Measurements from ENCODE around the gene PANX2. TPM values are rescaled to one million over a fixed set of nuclear protein-coding genes. Genes with fewer than 3 reads are reported as not detected.
"Not testable (repeated sequence)": the region's sequence is repeated elsewhere in the genome, so short reads cannot be mapped to it uniquely, and the experiment has no call there.

Gene PANX2
- total RNA-seq = 0.24 and 0.37 TPM in 2 replicates

DNA sequence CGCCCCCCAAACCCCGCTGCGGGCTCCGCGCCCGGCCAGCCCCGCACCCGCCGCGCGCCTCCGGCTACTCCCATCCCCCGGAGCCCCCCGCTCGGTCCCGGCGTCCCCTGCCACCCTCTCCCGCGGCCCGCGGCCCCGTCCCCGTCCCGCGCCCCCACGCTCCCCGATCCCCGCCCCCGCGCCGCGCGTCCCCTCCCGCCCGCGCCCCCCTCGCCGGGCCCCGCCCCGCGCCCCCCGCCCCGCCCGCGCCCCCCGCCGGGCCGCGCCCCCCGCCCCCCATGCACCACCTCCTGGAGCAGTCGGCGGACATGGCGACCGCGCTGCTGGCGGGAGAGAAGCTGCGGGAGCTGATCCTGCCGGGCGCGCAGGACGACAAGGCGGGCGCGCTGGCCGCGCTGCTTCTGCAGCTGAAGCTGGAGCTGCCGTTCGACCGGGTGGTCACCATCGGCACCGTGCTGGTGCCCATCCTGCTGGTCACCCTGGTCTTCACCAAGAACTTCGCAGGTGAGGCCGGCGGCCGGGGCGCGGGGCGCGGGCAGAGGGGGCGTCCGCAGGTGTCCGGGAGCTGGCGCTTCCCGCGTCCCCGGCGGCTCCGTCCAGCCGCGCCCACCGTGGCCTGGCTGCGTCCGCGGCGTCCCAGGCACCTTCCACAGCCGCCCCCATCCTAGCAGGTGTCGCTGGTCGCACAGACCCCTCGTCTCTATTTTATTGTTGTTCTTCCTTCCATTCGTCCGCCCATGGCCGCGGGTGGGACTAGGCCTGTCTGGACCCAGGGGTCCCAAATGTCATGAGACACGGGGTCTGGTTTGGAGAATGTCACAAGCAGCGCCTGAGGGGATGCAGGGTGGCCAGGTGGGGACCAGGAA lies at the start of gene PANX2:
PANX2 (plus strand) TSS at position 279 of the 866 bp plus-strand sequence; CDS start at position 279, 0 bp downstream.
- intact Hi-C loops (cut with micrococcal nuclease) = no loop called here

GRCh38 chr22:50121202-50121740 lies 49.3 kb upstream of the PANX2 start:
- intact Hi-C loops (cut with micrococcal nuclease) = no loop called here

DNA sequence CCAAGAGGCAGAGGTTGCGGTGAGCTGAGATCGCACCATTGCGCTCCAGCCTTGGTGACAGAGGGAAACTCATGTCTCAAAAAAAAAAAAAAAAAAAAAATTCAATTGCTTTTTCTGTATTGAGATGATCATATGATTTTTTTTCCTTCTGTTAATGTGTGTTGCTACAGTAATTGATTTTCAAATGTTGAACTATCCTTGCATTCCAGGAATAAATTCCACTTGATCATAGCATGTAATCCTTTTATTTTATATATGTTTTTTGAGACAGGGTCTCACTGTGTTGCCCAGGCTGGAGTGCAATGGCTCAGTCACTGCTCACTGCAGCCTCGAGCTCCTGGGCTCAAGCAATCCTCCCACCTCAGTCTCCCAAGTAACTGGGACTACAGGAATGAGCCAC lies 47.4 kb upstream of the PANX2 start:
- intact Hi-C loops (cut with micrococcal nuclease) = no loop called here

DNA sequence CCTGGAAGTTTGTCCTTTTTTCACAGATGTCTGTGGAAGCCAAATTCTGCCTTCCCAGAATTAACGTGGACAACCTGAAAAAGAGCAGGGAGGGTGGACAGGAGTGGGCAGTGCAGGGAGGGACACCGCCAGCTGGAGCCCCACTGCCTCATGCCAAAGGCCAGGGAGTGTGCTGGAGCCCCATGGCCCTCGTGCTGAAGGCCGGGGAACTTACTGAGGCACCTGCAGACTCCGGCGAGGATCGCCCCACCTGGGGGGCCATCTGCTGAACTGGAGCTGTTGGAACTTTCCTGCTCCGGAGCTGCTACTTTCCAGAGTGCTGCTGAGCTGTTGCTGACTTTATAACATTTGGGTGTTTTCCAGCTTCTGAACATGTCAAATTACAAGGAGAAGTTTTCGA lies 45.5 kb upstream of the PANX2 start:
- intact Hi-C loops (cut with micrococcal nuclease) = no loop called here

DNA sequence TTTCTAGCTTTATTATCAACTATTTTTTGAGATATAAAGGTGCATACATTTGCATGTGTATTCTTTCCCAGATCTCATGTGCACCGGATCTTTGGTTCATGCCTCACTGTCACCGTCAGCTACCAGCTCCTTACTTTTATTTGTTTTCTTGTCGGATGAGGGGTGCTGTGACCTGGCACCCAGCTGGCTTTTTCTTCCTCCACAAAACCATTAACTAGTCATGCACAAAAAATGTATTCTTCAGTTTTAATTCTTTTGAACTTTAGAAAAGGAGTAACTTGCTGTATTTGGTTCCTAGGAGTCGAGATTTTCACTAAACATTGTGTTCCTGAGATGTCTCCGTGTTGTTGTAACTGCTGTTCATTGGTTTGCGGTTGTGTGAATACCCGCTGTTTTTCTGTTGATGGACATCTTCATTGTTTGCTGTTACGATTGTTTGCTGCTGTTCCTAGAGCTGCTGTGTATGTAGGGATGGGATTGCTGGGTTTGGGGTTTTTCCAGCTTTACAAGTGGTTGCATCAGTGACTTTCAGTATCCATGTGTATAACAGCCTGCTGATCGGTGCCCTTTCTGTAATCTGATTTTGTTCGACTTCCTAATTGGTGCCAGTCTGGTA lies 41.3 kb upstream of the PANX2 start:
- intact Hi-C loops (cut with micrococcal nuclease) = no loop called here

DNA sequence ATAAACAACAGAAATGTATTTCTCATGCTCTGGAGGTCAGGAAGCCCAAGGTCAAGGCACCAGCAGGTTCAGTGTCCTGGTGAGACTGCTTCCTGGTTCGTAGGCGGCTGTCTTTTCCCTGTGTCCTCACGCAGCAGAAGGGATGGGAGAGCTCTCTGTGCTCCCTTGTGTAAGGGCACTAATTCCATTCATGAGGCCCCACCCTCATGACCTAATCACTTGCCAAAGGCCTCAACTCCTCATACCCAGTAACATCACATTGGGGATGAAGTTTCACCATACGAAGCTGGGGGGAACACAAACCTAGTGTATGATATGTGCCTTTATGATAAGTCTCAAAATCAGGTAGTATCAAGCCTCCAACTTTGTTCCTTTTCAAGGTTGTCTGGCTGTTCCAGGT lies 38.6 kb upstream of the PANX2 start:
- intact Hi-C loops (cut with micrococcal nuclease) = no loop called here

GRCh38 chr22:50134481-50134880 lies 36.0 kb upstream of the PANX2 start:
- intact Hi-C loops (cut with micrococcal nuclease) = no loop called here

DNA sequence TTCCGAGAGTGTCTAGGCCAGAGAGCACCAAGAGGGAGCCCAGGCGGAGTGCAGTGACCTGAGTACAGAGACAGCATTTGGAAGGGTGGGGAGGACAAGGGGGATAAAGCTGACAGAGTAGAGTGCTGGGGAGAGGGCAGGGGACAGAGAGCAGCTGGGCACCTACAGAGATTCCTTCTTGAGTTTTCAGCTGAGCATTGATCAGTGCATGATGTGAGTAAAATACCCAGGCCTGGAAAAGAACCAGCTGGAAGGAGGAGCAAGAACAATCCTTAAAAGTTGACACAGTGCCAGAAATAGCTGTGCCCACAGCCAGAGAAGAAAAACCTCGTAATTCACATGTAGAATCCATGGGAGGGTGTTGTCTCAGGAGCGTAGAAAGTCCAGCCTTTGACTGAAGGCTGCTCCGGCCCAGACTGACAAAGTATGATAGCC lies 33.9 kb upstream of the PANX2 start:
- intact Hi-C loops (cut with micrococcal nuclease) = no loop called here

- intact Hi-C loops (cut with micrococcal nuclease) = not testable (repeated sequence)
These were observed 33.3 kb upstream of the PANX2 start for GRCh38 chr22:50137277-50137676.

DNA sequence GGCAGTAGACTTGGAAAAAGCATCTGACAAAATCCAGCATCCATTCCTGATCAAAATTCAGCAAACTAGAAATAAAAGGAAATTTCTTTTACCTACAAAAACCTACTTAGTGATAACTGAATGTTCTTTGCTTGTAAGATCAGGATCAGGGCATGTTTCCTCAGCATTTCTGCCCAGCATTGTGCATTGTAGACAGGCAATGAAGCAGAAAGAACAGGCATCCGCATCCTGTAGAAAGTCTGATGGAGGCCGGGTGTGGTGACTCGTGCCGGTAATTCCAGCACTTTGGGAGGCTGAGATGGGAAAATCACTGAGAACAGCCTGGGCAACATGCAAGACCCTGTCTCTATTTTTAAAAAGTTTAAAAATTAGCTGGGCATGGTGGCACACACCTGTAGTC lies 32.5 kb upstream of the PANX2 start:
- intact Hi-C loops (cut with micrococcal nuclease) = no loop called here

GRCh38 chr22:50138988-50139387 lies 31.5 kb upstream of the PANX2 start:
- intact Hi-C loops (cut with micrococcal nuclease) = no loop called here

DNA sequence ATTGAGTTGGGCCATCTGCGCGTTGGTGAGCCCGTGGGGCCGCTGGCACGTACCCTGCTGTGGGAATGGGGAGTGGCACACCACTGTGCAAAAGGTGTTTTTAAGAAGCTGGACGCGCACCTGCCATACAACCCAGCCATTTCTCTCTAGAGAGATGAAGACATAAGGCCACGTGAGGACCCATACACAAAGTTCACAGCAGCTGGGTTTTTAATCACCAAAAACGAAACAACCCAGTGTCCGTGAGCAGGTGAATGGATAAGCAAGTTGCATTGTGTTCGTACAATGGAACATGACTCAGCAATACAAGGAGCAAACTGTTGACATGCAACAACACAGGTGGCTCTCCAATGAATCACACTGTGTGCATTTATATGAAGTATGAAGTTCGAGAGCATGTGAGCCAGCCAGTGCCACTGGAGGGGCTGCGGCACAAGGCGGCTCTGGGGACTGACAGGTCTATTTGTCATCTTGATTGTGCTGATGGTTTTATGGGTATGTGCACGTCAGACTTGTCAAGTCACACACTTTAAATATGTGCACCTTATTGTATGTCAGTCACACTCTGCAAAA lies 30.6 kb upstream of the PANX2 start:
- intact Hi-C loops (cut with micrococcal nuclease) = no loop called here

DNA sequence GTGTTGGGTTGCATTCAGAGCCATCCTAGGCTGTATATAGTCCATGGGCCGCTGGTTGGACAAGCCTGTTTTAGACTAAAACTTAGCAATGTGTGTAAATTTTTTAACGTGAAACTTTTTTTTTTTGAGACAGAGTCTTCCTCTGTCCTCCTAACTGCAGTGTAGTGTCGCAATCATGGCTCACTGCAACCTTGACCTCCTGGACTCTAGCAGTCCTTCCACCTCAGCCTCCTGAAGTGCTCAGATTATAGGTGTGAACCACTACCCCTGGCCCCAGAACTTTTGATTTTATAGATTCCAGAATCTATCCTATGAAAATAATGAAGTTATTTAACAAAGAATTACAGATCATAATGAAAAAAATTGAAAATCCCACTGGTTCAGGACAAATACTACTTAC lies 29.9 kb upstream of the PANX2 start:
- intact Hi-C loops (cut with micrococcal nuclease) = no loop called here

DNA sequence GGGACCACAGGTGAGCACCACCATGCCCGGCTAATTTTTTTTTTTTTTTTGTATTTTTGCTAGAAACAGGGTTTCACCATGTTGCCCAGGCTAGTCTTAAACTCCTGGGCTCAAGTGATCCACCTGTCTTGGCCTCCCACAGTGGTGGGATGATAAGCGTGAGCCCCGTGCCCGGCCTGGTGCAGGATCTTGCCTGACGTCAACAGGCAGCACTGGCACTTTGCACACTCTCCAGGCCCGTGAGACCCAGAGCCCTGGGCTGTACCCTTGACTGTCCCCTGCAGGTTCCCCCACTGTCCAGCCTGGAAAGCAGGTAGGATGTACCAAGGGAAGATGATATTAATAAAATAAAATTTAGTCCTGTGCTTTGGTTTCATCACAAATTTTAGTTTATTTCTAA lies 29.1 kb upstream of the PANX2 start:
- intact Hi-C loops (cut with micrococcal nuclease) = no loop called here

GRCh38 chr22:50141891-50142363 lies 28.6 kb upstream of the PANX2 start:
- intact Hi-C loops (cut with micrococcal nuclease) = no loop called here

GRCh38 chr22:50143096-50143495 lies 27.4 kb upstream of the PANX2 start:
- intact Hi-C loops (cut with micrococcal nuclease) = no loop called here

DNA sequence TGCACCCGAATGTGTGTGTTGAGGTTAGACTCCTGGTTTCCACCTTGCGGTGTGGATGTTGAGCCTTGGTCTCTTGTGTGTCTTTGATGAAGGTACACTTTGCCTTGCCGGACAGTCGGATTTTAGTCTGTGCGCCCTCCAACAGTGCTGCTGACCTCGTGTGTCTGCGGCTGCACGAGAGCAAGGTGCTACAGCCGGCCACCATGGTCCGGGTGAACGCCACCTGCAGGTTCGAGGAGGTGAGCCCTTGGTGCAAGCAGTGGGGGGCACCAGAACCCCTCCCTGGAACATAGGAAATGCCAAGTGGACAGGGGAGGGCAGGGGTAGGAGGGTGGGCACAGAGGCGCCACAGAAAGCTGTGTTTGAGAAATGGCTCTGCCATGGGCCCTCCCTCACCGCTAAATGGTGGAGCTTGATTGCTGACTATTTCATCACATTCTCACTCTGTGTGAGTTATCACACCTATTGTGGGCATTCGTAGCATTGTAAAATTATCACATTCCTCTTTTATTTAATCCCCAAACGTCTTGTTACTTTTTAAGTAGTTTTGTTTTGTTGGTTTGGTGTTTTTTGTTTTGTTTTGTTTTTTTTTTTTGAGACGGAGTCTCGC lies 26.4 kb upstream of the PANX2 start:
- intact Hi-C loops (cut with micrococcal nuclease) = no loop called here

DNA sequence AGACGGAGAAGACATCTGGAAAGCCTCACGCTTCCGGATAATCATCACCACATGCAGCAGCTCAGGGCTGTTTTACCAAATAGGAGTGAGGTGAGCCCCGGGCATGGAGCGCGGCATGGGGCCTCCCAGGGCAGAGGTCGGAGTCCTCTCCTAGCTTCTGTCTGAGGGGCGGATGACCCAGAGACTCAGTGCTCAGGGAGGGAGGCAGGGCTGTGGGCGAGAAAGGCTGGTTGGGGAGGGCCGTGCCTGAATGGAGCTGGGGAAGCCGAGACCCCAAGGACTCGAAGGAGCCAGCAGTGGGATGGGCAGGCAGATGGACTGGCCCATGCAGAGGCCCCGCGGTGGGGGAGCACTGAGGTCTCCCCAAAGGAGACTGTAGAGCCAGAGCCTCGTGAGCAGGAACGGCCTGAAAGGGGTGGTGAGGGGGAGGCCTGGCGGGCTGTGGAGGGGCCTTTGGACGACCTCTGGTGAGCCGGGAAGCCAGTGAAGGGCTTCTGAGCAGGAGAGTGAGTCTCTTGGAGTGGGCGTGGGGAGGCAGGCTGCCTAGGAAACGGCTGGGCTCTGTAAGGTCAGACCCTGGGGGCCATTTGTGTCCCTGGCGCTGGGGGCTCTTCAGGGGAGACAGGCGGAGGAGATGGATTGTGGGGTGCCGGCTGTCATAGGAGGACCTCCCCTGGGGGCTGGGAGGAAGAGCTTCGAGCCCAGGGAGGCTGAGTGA lies 24.7 kb upstream of the PANX2 start:
- intact Hi-C loops (cut with micrococcal nuclease) = loop anchor here (5.0 kb wide), 1 partner anchor 181 kb away; the partner anchor contains the start of gene DENND6B

GRCh38 chr22:50146439-50147238 lies 23.9 kb upstream of the PANX2 start:
- intact Hi-C loops (cut with micrococcal nuclease) = loop anchor here (5.0 kb wide), 1 partner anchor 181 kb away; the partner anchor contains the start of gene DENND6B
